HepG2 (cell line): ENCODE measurements around the gene GNB1. TPM values are rescaled to one million over a fixed set of nuclear protein-coding genes. Genes with fewer than 3 reads are reported as not detected.

Experiments
- ADNP ChIP-seq: sonication (generic); formaldehyde crosslinking; IDR thresholded peaks from 2 replicates; pipeline ENCODE4 v1.4.0; 2020; ENCODE audit warnings: missing genetic modification reagents
- AHR ChIP-seq: IDR thresholded peaks from 2 replicates; pipeline ENCODE4 v1.6.1; 2018; ENCODE audit warnings: missing genetic modification reagents, missing compliant biosample characterization
- GATA4 ChIP-seq: sonication (generic); IDR thresholded peaks from 2 replicates; pipeline ENCODE4 v1.6.1; 2016; ENCODE audit warnings: antibody characterized with exemption, low read depth, borderline replicate concordance
- ISL2 ChIP-seq: sonication (generic); formaldehyde crosslinking; IDR thresholded peaks from 2 replicates; pipeline ENCODE4 v1.5.0; 2020; ENCODE audit warnings: missing genetic modification reagents
- KAT2B ChIP-seq: fragments of 150-350 bp; IDR thresholded peaks from 2 replicates; pipeline ENCODE4 v1.6.1; 2014; ENCODE audit warnings: low read depth, low read length, borderline replicate concordance
- KLF12 ChIP-seq: sonication (generic); formaldehyde crosslinking; IDR thresholded peaks from 2 replicates; pipeline ENCODE4 v1.4.0; 2020; ENCODE audit warnings: missing genetic modification reagents, borderline replicate concordance
- RBAK ChIP-seq: sonication (generic); formaldehyde crosslinking; IDR thresholded peaks from 2 replicates; pipeline ENCODE4 v1.5.1; 2020; ENCODE audit warnings: mild to moderate bottlenecking, missing genetic modification reagents
- SP5 ChIP-seq: IDR thresholded peaks from 2 replicates; pipeline ENCODE4 v1.6.1; 2016; ENCODE audit warnings: low read depth, borderline replicate concordance
- ZBTB38 ChIP-seq: sonication (generic); formaldehyde crosslinking; IDR thresholded peaks from 2 replicates; pipeline ENCODE4 v1.5.1; 2020; ENCODE audit warnings: mild to moderate bottlenecking, missing genetic modification reagents
- ZFY ChIP-seq: sonication (generic); formaldehyde crosslinking; IDR thresholded peaks from 2 replicates; pipeline ENCODE4 v1.4.0; 2020; ENCODE audit warnings: missing genetic modification reagents
- ZNF3 ChIP-seq: IDR thresholded peaks from 2 replicates; pipeline ENCODE4 v1.7.0; 2017; ENCODE audit warnings: inconsistent platforms
- ZNF547 ChIP-seq: sonication (generic); formaldehyde crosslinking; IDR thresholded peaks from 2 replicates; pipeline ENCODE4 v1.5.1; 2020; ENCODE audit warnings: mild to moderate bottlenecking, missing genetic modification reagents
- ZNF563 ChIP-seq: sonication (generic); formaldehyde crosslinking; IDR thresholded peaks from 2 replicates; pipeline ENCODE4 v1.8.0; 2022; ENCODE audit warnings: mild to moderate bottlenecking, moderate library complexity, missing genetic modification reagents
- ZNF891 ChIP-seq: sonication (generic); formaldehyde crosslinking; IDR thresholded peaks from 2 replicates; pipeline ENCODE4 v1.5.0; 2020; ENCODE audit warnings: mild to moderate bottlenecking, missing genetic modification reagents
- ZSCAN20 ChIP-seq: sonication (generic); formaldehyde crosslinking; IDR thresholded peaks from 2 replicates; pipeline ENCODE4 v1.4.0; 2020; ENCODE audit warnings: missing genetic modification reagents, mild to moderate bottlenecking, borderline replicate concordance
- ZSCAN31 ChIP-seq: sonication (generic); formaldehyde crosslinking; IDR thresholded peaks from 2 replicates; pipeline ENCODE4 v1.5.0; 2020; ENCODE audit warnings: low read depth, mild to moderate bottlenecking, missing genetic modification reagents
- polyA plus RNA-seq, 8 experiments: library from polyadenylated mRNA; depleted of rRNA in 3 of 8; stranded (reverse) in 7 of 8; unstranded in 1 of 8; fragments of >200 nt; fragmentation: Illumina TruSeq in 4 of 8; extraction: Trizol in 4 of 8; gene quantifications; 2 replicates each; pipeline versions ENCODE4 v1.2.1 to v1.2.3, GENCODE V29; 2011 to 2016; ENCODE audit warnings: low read depth in 4 of 8, missing spikeins in 1 of 8, mixed read lengths in 1 of 8; ENCODE audit not compliant: insufficient read depth in 1 of 8
- total RNA-seq, 5 experiments: library from RNA; depleted of rRNA; stranded (reverse); fragments of >200 nt; fragmentation: Illumina TruSeq; extraction: Trizol; gene quantifications; 2 replicates each; pipeline ENCODE4 v1.2.3, GENCODE V29; 2016; ENCODE audit warnings: low read depth in 1 of 5
- TF ChIP-seq, protein P1 (sequence below): sonication (generic); formaldehyde crosslinking; IDR thresholded peaks from 2 replicates; pipeline ENCODE4 v1.4.0; 2020; ENCODE audit warnings: missing genetic modification reagents
- TF ChIP-seq, protein P2 (sequence below): sonication (generic); formaldehyde crosslinking; IDR thresholded peaks from 2 replicates; pipeline ENCODE4 v1.8.1; 2023; ENCODE audit warnings: missing genetic modification reagents, mild to moderate bottlenecking, borderline replicate concordance
- TF ChIP-seq, protein P3 (sequence below): sonication (generic); formaldehyde crosslinking; IDR thresholded peaks from 2 replicates; pipeline ENCODE4 v1.5.1; 2020; ENCODE audit warnings: missing genetic modification reagents, mild to moderate bottlenecking, borderline replicate concordance
- TF ChIP-seq, protein P4 (sequence below): sonication (generic); formaldehyde crosslinking; IDR thresholded peaks from 2 replicates; pipeline ENCODE4 v1.4.0; 2020; ENCODE audit warnings: missing genetic modification reagents

Gene GNB1
- total and polyA plus RNA-seq, 2 of the 13 experiments (the other 11 are each of a cell fraction or from before 2014, with no cell fraction given): 66.2 to 327 TPM

DNA sequence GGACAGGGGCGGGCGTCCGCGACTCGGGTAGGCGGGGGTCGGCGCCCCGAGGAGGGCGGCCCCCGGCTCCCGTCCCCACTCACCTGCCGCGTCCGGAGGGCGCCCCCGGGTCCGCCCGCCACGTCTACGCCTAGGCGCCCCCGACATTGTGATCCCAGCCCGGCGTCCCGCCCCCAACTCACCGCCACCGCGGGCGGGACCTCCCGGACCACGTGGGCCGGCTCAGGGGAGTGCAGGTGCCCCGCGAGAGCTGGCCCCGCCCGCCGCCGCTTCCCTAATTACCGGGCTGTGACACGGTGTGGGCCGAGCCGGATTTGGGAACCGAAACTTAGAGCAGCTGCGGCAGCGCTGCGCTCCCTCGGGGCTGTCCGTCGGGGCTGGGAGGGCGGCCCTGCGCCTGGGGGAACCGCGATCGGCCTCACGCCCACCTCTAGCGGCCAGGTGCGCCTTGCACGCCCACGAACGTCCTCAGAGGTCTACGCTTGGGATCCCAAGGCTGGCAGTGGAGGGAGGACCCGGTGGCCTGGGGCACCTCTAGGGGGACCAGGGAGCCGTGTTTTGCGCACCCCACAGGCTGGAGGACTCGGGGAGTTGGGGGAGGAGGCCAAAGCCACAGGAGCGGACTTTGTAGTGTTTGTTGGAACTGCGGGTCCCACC, 112.1 kb downstream of the GNB1 start (continued):
- TF ChIP-seq, protein P1, sequence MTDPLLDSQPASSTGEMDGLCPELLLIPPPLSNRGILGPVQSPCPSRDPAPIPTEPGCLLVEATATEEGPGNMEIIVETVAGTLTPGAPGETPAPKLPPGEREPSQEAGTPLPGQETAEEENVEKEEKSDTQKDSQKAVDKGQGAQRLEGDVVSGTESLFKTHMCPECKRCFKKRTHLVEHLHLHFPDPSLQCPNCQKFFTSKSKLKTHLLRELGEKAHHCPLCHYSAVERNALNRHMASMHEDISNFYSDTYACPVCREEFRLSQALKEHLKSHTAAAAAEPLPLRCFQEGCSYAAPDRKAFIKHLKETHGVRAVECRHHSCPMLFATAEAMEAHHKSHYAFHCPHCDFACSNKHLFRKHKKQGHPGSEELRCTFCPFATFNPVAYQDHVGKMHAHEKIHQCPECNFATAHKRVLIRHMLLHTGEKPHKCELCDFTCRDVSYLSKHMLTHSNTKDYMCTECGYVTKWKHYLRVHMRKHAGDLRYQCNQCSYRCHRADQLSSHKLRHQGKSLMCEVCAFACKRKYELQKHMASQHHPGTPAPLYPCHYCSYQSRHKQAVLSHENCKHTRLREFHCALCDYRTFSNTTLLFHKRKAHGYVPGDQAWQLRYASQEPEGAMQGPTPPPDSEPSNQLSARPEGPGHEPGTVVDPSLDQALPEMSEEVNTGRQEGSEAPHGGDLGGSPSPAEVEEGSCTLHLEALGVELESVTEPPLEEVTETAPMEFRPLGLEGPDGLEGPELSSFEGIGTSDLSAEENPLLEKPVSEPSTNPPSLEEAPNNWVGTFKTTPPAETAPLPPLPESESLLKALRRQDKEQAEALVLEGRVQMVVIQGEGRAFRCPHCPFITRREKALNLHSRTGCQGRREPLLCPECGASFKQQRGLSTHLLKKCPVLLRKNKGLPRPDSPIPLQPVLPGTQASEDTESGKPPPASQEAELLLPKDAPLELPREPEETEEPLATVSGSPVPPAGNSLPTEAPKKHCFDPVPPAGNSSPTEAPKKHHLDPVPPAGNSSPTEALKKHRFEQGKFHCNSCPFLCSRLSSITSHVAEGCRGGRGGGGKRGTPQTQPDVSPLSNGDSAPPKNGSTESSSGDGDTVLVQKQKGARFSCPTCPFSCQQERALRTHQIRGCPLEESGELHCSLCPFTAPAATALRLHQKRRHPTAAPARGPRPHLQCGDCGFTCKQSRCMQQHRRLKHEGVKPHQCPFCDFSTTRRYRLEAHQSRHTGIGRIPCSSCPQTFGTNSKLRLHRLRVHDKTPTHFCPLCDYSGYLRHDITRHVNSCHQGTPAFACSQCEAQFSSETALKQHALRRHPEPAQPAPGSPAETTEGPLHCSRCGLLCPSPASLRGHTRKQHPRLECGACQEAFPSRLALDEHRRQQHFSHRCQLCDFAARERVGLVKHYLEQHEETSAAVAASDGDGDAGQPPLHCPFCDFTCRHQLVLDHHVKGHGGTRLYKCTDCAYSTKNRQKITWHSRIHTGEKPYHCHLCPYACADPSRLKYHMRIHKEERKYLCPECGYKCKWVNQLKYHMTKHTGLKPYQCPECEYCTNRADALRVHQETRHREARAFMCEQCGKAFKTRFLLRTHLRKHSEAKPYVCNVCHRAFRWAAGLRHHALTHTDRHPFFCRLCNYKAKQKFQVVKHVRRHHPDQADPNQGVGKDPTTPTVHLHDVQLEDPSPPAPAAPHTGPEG: 0 out of 2 replicates have a peak, but pooled peaks have one; percentile 65
- TF ChIP-seq, protein P2, sequence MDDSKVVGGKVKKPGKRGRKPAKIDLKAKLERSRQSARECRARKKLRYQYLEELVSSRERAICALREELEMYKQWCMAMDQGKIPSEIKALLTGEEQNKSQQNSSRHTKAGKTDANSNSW (CRISPR knock-in tag): peak; percentile 70; the same call in 1 of the 2 replicates
- 0 out of 2 replicates have a peak, but pooled peaks have one; percentile 22 for TF ChIP-seq ZSCAN31 (CRISPR knock-in tag)
- peak; percentile 86 for TF ChIP-seq ZNF563
- TF ChIP-seq GATA4: 0 out of 2 replicates have a peak, but pooled peaks have one; percentile 40
- TF ChIP-seq ZNF891 (CRISPR knock-in tag): peak; percentile 73
- TF ChIP-seq ZNF547: peak; percentile 60
- TF ChIP-seq ADNP: no peak
- TF ChIP-seq SP5 (CRISPR knock-in tag): 0 out of 2 replicates have a peak, but pooled peaks have one; percentile 40
- TF ChIP-seq ISL2: 0 out of 2 replicates have a peak, but pooled peaks have one; percentile 28
- peak; percentile 58; the same call in 1 of the 2 replicates for TF ChIP-seq ZFY (CRISPR knock-in tag)
- TF ChIP-seq, protein P3, sequence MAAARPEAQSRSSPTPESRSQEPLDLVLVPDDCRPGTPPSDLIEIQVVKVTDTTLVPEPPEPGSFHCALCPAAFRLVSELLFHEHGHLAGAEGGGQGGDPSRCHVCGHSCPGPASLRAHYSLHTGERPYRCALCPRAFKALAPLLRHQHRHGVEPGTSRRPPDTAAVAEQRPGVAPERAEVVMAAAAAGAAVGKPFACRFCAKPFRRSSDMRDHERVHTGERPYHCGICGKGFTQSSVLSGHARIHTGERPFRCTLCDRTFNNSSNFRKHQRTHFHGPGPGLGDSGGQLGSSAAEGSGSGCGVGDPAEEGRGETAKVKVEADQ (CRISPR knock-in tag): peak; percentile 44; the same call in 1 of the 2 replicates
- TF ChIP-seq, protein P4, sequence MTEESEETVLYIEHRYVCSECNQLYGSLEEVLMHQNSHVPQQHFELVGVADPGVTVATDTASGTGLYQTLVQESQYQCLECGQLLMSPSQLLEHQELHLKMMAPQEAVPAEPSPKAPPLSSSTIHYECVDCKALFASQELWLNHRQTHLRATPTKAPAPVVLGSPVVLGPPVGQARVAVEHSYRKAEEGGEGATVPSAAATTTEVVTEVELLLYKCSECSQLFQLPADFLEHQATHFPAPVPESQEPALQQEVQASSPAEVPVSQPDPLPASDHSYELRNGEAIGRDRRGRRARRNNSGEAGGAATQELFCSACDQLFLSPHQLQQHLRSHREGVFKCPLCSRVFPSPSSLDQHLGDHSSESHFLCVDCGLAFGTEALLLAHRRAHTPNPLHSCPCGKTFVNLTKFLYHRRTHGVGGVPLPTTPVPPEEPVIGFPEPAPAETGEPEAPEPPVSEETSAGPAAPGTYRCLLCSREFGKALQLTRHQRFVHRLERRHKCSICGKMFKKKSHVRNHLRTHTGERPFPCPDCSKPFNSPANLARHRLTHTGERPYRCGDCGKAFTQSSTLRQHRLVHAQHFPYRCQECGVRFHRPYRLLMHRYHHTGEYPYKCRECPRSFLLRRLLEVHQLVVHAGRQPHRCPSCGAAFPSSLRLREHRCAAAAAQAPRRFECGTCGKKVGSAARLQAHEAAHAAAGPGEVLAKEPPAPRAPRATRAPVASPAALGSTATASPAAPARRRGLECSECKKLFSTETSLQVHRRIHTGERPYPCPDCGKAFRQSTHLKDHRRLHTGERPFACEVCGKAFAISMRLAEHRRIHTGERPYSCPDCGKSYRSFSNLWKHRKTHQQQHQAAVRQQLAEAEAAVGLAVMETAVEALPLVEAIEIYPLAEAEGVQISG (CRISPR knock-in tag): peak; percentile 80; the same call in 1 of the 2 replicates
- TF ChIP-seq ZBTB38 (CRISPR knock-in tag): peak; percentile 55; the same call in 1 of the 2 replicates
- TF ChIP-seq ZSCAN20 (CRISPR knock-in tag): peak; percentile 79
- TF ChIP-seq KLF12 (CRISPR knock-in tag): peak; percentile 80; the same call in 1 of the 2 replicates
- no peak for TF ChIP-seq KAT2B
- TF ChIP-seq RBAK (CRISPR knock-in tag): no peak
- peak; percentile 75; the same call in 1 of the 2 replicates for TF ChIP-seq AHR
- TF ChIP-seq ZNF3 (CRISPR knock-in tag): no peak; the same call in 1 of the 2 replicates
